HFFc6 (cell line): ENCODE measurements around the gene RBBP4. TPM values are rescaled to one million over a fixed set of nuclear protein-coding genes. Genes with fewer than 3 reads are reported as not detected.
"Not testable (repeated sequence)": the region's sequence is repeated elsewhere in the genome, so short reads cannot be mapped to it uniquely, and the experiment has no call there.

ENCODE experiments used
- DNase-seq: peaks from one replicate; pipeline ENCODE4 v3.0.0-alpha.2; 2018
- H3K27ac Mint-ChIP-seq: 2 replicates; pipeline ENCODE4 v1.8.0; 2020; ENCODE audit warnings: mild to moderate bottlenecking, mixed read lengths
- H3K27me3 Mint-ChIP-seq: 2 replicates; pipeline ENCODE4 v1.8.0; 2021; ENCODE audit warnings: mild to moderate bottlenecking, moderate library complexity, mixed read lengths; ENCODE audit not compliant: insufficient read depth
- H3K36me3 Mint-ChIP-seq: 2 replicates; pipeline ENCODE4 v1.8.0; 2021; ENCODE audit warnings: low read depth, mixed read lengths
- H3K4me1 Mint-ChIP-seq: 2 replicates; pipeline ENCODE4 v1.8.0; 2020; ENCODE audit warnings: low read depth, mixed read lengths
- H3K4me3 Mint-ChIP-seq: 2 replicates; pipeline ENCODE4 v1.8.0; 2020; ENCODE audit warnings: mild to moderate bottlenecking, moderate library complexity, mixed read lengths
- H3K9me3 Mint-ChIP-seq: 2 replicates; pipeline ENCODE4 v1.8.0; 2020; ENCODE audit warnings: mild to moderate bottlenecking, mixed read lengths
- CTCF ChIP-seq: fragments of 200-600 bp; sonication (generic); IDR thresholded peaks from 2 replicates; pipeline ENCODE4 v1.5.0; 2021; ENCODE audit warnings: antibody characterized with exemption, mild to moderate bottlenecking
- total RNA-seq, 6 experiments: library from RNA; stranded (reverse); fragmentation: NEBNext Ultra II Directional; extraction: Animal tissue kit (Norgen Biotek cat#: 25700); gene quantifications; 2 replicates in 1 of 6; 3 replicates in 5 of 6; pipeline ENCODE4 v1.2.3, GENCODE V29; 2021

The RBBP4 gene
- total RNA-seq, 6 experiments from 2014 or later: 108 to 137 (median 124) TPM

- no peaks in the 10 kb centered on the region; the same call in 1 of the 2 replicates for H3K36me3 Mint-ChIP-seq
- no peak overlapping the region for H3K27ac Mint-ChIP-seq
- H3K27me3 Mint-ChIP-seq: peaks cover 5% of the 10 kb centered on the region; the same call in 1 of the 2 replicates
- no peak for DNase-seq
- no peaks in the 10 kb centered on the region for H3K9me3 Mint-ChIP-seq
- H3K4me1 Mint-ChIP-seq: peaks cover 30% of the 10 kb centered on the region
- TF ChIP-seq CTCF: no peak
- no peak overlapping the region for H3K4me3 Mint-ChIP-seq
Measured at GRCh38 chr1:32706491-32706890, 55.5 kb downstream of the RBBP4 start.

DNA sequence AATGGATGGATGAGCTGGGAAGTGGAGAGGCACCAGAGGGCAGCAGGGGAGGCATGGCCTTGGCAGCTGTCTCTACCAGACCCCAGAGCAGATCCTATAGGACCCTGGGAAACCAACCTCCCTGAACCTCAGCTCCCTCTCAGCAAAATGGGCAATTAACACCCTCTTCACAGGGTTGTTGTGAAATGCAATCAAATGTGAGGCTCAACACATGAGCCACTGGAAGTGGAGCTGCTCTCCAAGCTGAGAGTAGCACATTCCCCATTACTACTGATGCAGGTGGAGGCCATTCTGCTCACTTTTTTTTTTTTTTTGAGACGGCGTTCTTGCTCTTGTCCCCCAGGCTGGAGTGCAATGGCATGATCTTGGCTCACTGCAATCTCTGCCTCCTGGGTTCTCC, 58.1 kb downstream of the RBBP4 start:
- DNase-seq: no peak
- H3K36me3 Mint-ChIP-seq: no peaks in the 10 kb centered on the region
- no peak overlapping the region for H3K4me3 Mint-ChIP-seq
- no peak overlapping the region for H3K27ac Mint-ChIP-seq
- no peak for TF ChIP-seq CTCF
- H3K27me3 Mint-ChIP-seq: peaks cover 10% of the 10 kb centered on the region; the same call in 1 of the 2 replicates
- H3K4me1 Mint-ChIP-seq: peaks cover 22% of the 10 kb centered on the region
- no peaks in the 10 kb centered on the region for H3K9me3 Mint-ChIP-seq

GRCh38 chr1:32709476-32709875, 58.5 kb downstream of the RBBP4 start:
- Mint-ChIP-seq H3K4me3 (no peak overlapping the region), H3K27me3 (peaks cover 10% of the 10 kb centered on the region; the same call in 1 of the 2 replicates), H3K36me3 (no peaks in the 10 kb centered on the region), H3K27ac (no peak overlapping the region), H3K4me1 (peaks cover 18% of the 10 kb centered on the region), H3K9me3 (no peaks in the 10 kb centered on the region)
- DNase-seq: no peak
- no peak for TF ChIP-seq CTCF

- not testable (repeated sequence) for H3K27me3 Mint-ChIP-seq, H3K9me3 Mint-ChIP-seq, DNase-seq, H3K36me3 Mint-ChIP-seq, H3K4me3 Mint-ChIP-seq, H3K27ac Mint-ChIP-seq
- peaks cover 20% of the 10 kb centered on the region for H3K4me1 Mint-ChIP-seq
Measured at GRCh38 chr1:32711221-32711620, 60.2 kb downstream of the RBBP4 start.

GRCh38 chr1:32713081-32713480, 62.1 kb downstream of the RBBP4 start:
- Mint-ChIP-seq H3K9me3 (no peaks in the 10 kb centered on the region), H3K36me3 (no peaks in the 10 kb centered on the region), H3K27ac (no peak overlapping the region), H3K4me1 (peaks cover 20% of the 10 kb centered on the region), H3K4me3 (no peak overlapping the region), H3K27me3 (peaks cover 8% of the 10 kb centered on the region)
- TF ChIP-seq CTCF: no peak
- no peak for DNase-seq

- Mint-ChIP-seq H3K4me3 (no peak overlapping the region), H3K4me1 (peaks cover 20% of the 10 kb centered on the region), H3K27ac (no peak overlapping the region), H3K27me3 (peaks cover 4% of the 10 kb centered on the region), H3K36me3 (no peaks in the 10 kb centered on the region), H3K9me3 (no peaks in the 10 kb centered on the region)
- no peak for DNase-seq
- no peak for TF ChIP-seq CTCF
Measured at GRCh38 chr1:32714277-32714676, 63.3 kb downstream of the RBBP4 start.
